NCI-H1092 treated with DMSO at 0.1 percent for 48 hours (cell line): Measurements from ENCODE around the gene DOCK1.

Experiments used
- DNase-seq: peaks from one replicate; lab custom pipeline; 2025; lab: John Stamatoyannopoulos, UW

DOCK1 gene

DNA sequence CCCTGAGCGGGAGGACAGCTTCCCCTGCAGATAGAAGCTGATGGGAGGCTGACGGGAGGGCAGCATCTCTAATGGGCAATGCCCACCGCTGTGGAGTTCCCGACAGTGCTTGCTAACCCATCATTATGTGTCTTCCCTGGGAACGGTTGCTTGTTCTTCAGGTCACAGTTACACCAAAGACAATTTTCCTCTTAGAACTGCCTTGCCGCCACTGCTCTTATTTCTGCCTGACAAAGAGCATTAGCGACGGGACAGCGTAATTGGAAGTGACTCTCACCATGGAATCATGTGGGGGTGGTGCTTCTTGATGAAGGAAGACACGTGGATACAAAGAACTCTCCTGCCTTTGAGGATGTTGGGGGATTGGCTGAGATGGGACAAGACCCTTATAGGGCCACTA lies 562.6 kb downstream of the DOCK1 start:
- DNase-seq = no peak

DNA sequence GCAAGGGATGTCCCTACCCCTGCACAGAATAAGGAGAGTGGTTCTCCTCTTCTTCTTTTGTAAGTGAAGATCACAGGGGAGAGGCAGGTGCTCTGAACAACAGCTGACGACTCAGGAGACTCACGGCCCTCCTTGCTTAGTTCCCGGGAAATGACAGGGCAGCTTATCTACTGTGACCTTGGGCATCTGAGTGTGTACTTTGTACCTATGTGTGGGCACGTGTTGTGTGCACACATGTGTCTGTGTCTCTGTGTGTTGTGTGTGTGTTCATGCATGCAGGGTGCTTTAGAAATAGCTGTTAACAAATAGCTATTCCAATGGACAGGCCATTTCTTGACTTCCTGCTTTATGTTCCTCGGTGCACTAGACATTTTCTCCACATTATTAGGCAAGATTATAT lies 563.4 kb downstream of the DOCK1 start:
- no peak for DNase-seq

DNA sequence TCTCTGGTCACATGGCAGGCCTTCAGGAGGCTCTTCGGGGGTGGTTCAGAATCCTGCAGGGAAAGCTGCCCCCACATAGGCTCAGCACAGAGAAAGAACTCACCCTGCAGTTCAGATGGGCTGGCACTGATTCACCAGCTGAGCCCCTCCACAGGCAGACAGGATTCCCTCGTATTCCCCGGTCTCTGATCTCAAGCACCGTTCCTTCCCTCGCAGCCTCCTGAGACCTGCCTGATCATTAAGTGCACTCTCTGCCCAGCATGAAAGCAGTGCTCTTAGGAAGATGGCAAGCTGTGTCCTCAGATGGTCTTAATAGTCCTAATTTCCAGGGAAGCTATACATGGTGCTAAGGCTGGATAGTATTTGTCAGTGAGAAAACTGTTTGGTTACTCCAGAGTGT lies 565.7 kb downstream of the DOCK1 start:
- DNase-seq = no peak

DNA sequence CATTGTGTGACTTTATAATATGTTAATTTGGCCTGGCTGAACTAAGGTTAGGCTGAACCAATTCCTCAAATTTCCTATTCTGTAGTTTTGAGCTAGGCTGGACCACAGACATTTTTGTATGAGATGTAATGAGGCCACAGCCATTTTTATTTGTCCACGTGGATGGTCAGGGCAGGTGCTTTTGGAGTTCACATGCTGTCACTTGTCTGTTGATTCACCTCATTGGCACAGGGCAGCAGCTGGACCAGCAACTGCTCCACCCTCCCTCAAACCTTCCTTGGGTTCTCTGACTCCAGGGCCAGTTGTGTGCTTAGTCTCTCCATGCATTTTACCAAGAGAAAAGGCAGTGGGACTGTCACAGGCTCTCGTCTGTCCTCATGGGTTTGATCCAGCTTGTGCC lies 567.7 kb downstream of the DOCK1 start:
- DNase-seq = no peak

DNA sequence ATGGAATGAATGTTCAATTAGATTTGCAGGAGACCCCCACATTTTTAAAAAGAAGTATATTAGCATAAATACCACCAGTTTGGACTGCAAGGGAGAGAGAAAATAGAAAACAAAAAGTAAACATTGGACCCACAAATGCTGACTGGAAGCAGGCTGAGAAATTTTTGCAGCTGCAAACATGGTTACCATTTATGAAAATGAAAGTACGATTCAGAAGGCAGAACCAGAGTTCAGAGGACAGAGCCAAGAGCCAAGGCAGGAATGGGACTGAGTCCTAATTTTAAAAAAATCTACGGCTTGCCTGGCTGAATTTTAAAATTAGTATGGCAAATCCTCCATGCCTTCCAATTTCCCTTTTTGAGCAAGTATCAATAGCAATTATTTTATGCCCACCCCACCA lies 569.3 kb downstream of the DOCK1 start:
- no peak for DNase-seq

DNA sequence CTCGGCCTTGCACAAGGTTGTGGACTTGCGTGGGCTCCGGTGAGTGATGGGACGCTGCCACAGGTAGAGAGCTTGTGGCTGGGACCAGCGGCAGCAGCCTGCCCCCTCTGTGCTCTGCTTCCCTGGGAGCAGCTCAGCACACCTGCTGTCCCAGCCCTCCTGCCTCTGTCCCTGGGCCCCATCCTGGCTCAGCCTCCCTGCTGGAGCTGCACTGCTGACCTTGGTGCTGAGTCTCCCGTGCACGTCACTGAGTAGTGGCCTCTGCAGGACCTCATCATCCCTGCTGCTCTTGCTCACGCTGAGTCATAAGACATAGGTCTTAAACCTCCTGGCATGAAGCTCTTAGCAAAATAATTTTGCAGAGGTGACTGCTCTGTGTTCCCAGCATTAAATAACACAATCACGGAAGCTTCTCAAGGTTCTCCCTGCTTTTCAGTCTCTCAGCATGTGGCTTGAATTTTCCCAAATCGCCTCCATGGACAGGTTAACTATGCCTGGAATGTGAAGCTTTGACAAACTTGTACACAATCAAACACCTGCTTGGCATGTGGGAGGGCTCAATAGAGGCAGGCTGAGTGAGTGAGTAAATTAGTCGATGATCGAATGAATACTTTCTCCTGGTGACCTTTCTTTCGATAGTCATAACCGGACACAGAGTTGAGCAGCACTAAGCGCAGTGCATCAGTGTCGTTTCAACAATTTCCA lies 580.1 kb downstream of the DOCK1 start:
- no peak for DNase-seq

DNA sequence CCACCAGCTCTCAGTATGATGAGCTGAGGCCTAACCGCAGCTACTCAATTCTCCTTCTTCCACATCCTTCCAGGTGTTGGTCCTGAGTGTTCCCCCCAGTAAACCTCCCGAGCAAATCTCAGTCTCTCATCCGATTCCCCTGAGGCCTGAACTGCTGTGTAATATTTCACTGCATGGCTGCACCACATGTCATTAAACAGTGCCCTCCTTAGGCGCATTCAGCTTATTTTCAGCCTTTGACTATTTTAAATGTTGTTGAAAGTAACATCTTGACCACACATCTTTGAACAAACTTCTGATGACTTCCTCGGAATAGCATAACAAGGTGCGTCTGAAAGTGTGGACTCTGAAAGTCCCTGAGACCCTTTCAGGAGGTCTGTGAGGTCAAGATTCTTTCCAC lies 581.1 kb downstream of the DOCK1 start:
- DNase-seq = no peak

DNA sequence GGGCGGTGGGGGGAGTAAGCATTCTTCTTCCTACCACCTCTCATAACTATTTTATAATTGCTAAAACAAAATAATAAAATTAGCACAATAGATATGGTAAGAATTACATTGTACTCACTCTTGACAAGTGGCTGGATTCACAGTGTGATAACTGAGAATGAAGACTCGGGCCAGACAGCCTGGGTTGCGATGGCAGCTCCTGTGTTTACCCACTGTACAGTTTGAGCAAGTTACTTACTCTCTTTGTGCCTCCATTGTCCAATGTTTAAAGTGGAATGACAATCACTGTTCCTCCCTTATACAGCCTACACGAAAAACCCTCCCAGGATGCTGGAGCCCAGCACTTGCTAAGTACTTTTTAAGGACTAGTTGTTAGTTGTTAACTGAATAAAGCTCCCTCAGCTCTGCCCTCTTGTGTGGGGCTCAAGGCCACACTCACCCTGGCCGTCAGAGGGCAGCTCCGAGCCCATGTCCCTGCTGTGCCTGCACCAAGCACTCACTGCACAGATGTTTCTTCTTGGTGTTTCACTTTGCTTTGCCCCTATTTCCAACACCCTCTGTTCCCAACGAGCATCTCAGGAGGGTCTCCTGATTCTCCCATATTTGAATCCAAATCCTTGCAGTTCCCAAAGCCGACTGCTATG lies 587.5 kb downstream of the DOCK1 start:
- no peak for DNase-seq

DNA sequence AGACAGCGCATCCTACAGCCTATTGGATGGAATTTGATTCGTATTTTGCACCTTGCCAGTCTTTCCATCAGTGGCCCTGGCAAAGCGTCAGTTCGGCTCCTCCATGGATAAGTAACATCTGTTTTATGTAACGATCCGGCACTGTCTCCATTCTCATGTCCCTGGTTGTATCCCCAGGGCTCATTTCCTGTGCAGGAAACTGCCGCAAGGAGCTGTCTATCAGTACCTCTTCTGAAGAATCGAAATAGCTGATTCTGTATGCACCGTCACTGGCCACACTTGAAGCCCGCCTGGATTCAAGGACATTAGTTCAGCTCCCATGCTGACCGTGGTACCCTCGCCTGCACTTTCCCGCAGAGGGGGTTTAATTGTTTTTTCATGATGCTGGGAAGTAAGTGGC lies 590.8 kb downstream of the DOCK1 start:
- no peak for DNase-seq

DNA sequence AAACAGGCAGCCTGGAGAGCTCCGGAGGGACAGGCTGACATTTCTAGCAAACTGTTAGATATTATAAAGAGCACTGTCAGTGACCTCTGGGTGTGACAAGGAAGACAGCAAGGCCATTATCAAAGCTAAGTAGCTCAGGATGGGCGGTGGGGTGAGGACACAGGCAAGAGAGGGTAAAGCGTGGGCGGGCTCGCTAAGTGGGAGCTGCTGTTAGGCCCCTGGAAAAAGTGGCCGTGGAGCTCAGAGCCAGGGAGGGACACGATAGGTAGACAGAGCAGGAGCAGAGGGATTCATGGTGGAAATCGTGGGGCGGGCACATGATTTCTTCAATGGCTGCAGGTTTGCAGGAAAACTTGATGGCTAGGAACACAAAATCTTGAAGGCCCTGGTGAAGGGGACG lies 592.5 kb downstream of the DOCK1 start:
- no peak for DNase-seq

DNA sequence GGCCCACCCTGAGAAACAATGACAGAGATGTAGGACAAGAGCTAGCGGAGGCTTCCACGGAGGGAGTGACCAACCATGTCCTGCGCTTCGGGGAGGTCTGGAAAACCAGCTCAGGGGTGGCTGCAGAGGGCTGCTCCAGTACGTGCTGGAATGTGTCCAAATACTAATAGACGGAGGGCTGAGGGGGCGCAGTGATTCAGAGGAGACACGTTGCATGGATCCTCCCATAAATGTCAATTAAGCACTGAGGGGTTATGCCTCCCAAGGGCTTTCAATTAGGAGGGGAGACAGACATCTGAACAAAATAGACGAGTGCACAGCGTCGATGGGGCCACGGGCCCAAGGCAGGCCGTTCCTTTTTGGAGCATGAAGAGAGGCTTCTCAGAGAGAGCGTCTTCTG lies 592.9 kb downstream of the DOCK1 start:
- no peak for DNase-seq

DNA sequence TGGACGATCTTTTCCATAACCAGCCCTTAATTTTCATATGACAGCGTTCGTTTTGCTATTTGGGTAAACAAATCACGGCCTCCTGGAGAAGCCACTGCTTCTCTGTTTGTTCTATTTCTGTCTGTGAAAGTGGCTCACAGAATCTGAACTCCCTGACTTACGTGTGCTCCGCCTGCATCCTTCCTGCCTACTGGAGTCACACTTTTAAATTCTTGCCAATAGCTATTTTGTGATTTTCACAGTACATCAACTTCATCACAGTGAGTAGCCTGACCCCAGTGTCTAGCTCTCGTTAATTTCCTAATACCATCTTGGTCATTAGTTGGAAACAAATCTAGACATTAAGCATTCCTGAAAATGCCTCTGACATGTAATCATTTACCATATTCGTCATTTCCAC lies 594.9 kb downstream of the DOCK1 start:
- no peak for DNase-seq
